C4-2B (cell line): Measurements from ENCODE around the gene UNC5C.

Experiments
- H3K27ac ChIP-seq: fragments of 450-650 bp; 2 replicates; pipeline ENCODE4 v1.5.1; 2017
- CTCF ChIP-seq: fragments of 450-650 bp; conservative IDR thresholded peaks from 2 replicates; pipeline ENCODE4 v1.5.1; 2017; ENCODE audit warnings: mild to moderate bottlenecking
- ZFX ChIP-seq: fragments of 450-650 bp; IDR thresholded peaks from 2 replicates; pipeline ENCODE4 v1.6.1; 2017

Gene UNC5C

GRCh38 chr4:95545546-95545945 lies 3.2 kb downstream of the UNC5C start:
- TF ChIP-seq CTCF (no peak), ZFX (no peak)
- H3K27ac ChIP-seq: no peak overlapping the region

GRCh38 chr4:95544113-95545103 lies 4.4 kb downstream of the UNC5C start:
- H3K27ac ChIP-seq: no peak overlapping the region
- TF ChIP-seq ZFX (no peak), CTCF (no peak)

- TF ChIP-seq ZFX (no peak), CTCF (no peak)
- H3K27ac ChIP-seq: no peak overlapping the region
Measured at GRCh38 chr4:95541889-95542607, 6.7 kb downstream of the UNC5C start.

GRCh38 chr4:95541094-95541493 lies 7.7 kb downstream of the UNC5C start:
- no peak overlapping the region for H3K27ac ChIP-seq
- no peak for TF ChIP-seq CTCF
- TF ChIP-seq ZFX: no peak

- no peak for TF ChIP-seq ZFX
- TF ChIP-seq CTCF: no peak
- no peak overlapping the region for H3K27ac ChIP-seq
Measured at GRCh38 chr4:95540227-95540626, 8.5 kb downstream of the UNC5C start.

GRCh38 chr4:95539106-95539505 lies 9.7 kb downstream of the UNC5C start:
- no peak overlapping the region for H3K27ac ChIP-seq
- TF ChIP-seq CTCF (no peak), ZFX (no peak)
